ENCODE results near the gene KCNJ6.

Gene KCNJ6

GRCh38 chr21:37793660-37794059 is 122.6 kb downstream of the KCNJ6 start:
- H3K27me3 ChIP-seq (ENCODE audit: insufficient read depth, low read depth, severe bottlenecking): no peaks in the 10 kb centered on the region
- H3K36me3 ChIP-seq: no peaks in the 10 kb centered on the region
- DNase-seq: no peak
- no peaks in the 10 kb centered on the region for H3K9me3 ChIP-seq (ENCODE audit: severe bottlenecking)
- no peak overlapping the region for H3K27ac ChIP-seq
- H3K4me3 ChIP-seq (ENCODE audit: low read depth, low read length): no peak overlapping the region
- TF ChIP-seq CTCF (IDR thresholded peaks at IDR 0.05; ENCODE audit: low read depth, low read length): no peak

GRCh38 chr21:37792046-37792445 is 124.2 kb downstream of the KCNJ6 start:
- H3K4me3 ChIP-seq (ENCODE audit: low read depth, low read length): no peak overlapping the region
- no peaks in the 10 kb centered on the region for H3K27me3 ChIP-seq (ENCODE audit: insufficient read depth, low read depth, severe bottlenecking)
- no peak for DNase-seq
- no peak overlapping the region for H3K27ac ChIP-seq
- no peaks in the 10 kb centered on the region for H3K9me3 ChIP-seq (ENCODE audit: severe bottlenecking)
- TF ChIP-seq CTCF (IDR thresholded peaks at IDR 0.05; ENCODE audit: low read depth, low read length): no peak
- no peaks in the 10 kb centered on the region for H3K36me3 ChIP-seq

GRCh38 chr21:37790905-37791304 is 125.4 kb downstream of the KCNJ6 start:
- DNase-seq: no peak
- Histone ChIP-seq H3K27me3 (ENCODE audit: insufficient read depth, low read depth, severe bottlenecking) (no peaks in the 10 kb centered on the region), H3K4me3 (ENCODE audit: low read depth, low read length) (no peak overlapping the region), H3K27ac (no peak overlapping the region), H3K36me3 (no peaks in the 10 kb centered on the region), H3K9me3 (ENCODE audit: severe bottlenecking) (peaks cover 3% of the 10 kb centered on the region)
- TF ChIP-seq CTCF (IDR thresholded peaks at IDR 0.05; ENCODE audit: low read depth, low read length): no peak

- Histone ChIP-seq H3K27me3 (ENCODE audit: insufficient read depth, low read depth, severe bottlenecking) (no peaks in the 10 kb centered on the region), H3K36me3 (no peaks in the 10 kb centered on the region), H3K4me3 (ENCODE audit: low read depth, low read length) (no peak overlapping the region), H3K27ac (no peak overlapping the region), H3K9me3 (ENCODE audit: severe bottlenecking) (peaks cover 17% of the 10 kb centered on the region)
- no peak for TF ChIP-seq CTCF (IDR thresholded peaks at IDR 0.05; ENCODE audit: low read depth, low read length)
- DNase-seq: no peak
These were observed 127.8 kb downstream of the KCNJ6 start for GRCh38 chr21:37788503-37788902.

GRCh38 chr21:37787456-37787855 is 128.8 kb downstream of the KCNJ6 start:
- Histone ChIP-seq H3K27ac (no peak overlapping the region), H3K9me3 (ENCODE audit: severe bottlenecking) (peaks cover 27% of the 10 kb centered on the region), H3K4me3 (ENCODE audit: low read depth, low read length) (no peak overlapping the region), H3K36me3 (no peaks in the 10 kb centered on the region), H3K27me3 (ENCODE audit: insufficient read depth, low read depth, severe bottlenecking) (no peaks in the 10 kb centered on the region)
- DNase-seq: no peak
- no peak for TF ChIP-seq CTCF (IDR thresholded peaks at IDR 0.05; ENCODE audit: low read depth, low read length)

- TF ChIP-seq CTCF (IDR thresholded peaks at IDR 0.05; ENCODE audit: low read depth, low read length): no peak
- Histone ChIP-seq H3K27ac (no peak overlapping the region), H3K27me3 (ENCODE audit: insufficient read depth, low read depth, severe bottlenecking) (no peaks in the 10 kb centered on the region), H3K4me3 (ENCODE audit: low read depth, low read length) (no peak overlapping the region), H3K36me3 (no peaks in the 10 kb centered on the region), H3K9me3 (ENCODE audit: severe bottlenecking) (peaks cover 39% of the 10 kb centered on the region)
- DNase-seq: no peak
These were observed 131.5 kb downstream of the KCNJ6 start for GRCh38 chr21:37784591-37785318.
